ENCODE data around the gene TIGD1. TPM values are rescaled to one million over a fixed set of nuclear protein-coding genes. Genes with fewer than 3 reads are reported as not detected.

Gene TIGD1
- total RNA-seq, 4 donors from 2014 or later = 1.2 to 6.5 (median 2.8) TPM

- peaks cover 0 to 23% (median 3%) of the 10 kb centered on the region in 3 donors for H3K4me1 ChIP-seq
- peak overlapping the region; percentile 43 to 68 for H3K4me3 ChIP-seq
- no peaks in the 10 kb centered on the region for H3K9me3 ChIP-seq
- peak; percentile 63 for ATAC-seq
- H3K27ac ChIP-seq = peak overlapping the region in 3 of 4 donors; percentile 18 to 78 (median 35)
- H3K27me3 ChIP-seq = peaks cover 22% of the 10 kb centered on the region
- H3K36me3 ChIP-seq = no peaks in the 10 kb centered on the region
- peak; percentile 47 for TF ChIP-seq POLR2AphosphoS5 (IDR thresholded peaks at IDR 0.05)
- TF ChIP-seq POLR2A (IDR thresholded peaks at IDR 0.05) = no peak
- TF ChIP-seq CTCF (IDR thresholded peaks at IDR 0.05) = peak in 1 of 4 experiments; percentile 1
- TF ChIP-seq EP300 (IDR thresholded peaks at IDR 0.05) = no peak
- 0 to 4% methylated on average over 1 to 11 of the region's 75 CpGs for WGBS, 2 donors (ENCODE audit: low coverage in 1 of 2)
Observed at GRCh38 chr2:232502911-232503808, 47.2 kb downstream of the TIGD1 start.

DNA sequence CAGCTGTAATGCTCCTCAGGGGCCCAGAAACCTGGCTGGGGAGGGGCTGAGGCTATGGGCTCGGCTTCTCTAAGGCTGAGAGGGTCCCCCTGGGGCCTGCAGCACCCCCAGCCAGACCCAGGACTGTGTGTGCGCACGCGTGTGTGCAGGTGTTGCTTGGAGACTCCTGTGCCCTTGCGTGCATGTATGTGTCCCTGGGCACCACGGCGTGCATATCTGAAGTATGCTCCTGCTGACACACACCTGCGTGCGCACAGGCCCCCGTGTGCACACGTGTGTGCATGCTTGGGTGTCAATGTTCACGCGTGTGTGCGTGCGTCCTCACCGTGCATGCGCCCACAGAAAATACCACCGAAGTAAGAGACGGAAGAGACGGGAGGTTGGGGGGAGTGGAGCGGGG lies 47.8 kb downstream of the TIGD1 start:
- Histone ChIP-seq H3K27ac (peak overlapping the region in 2 of 4 donors; percentile 35 to 78), H3K4me3 (peak overlapping the region; percentile 43 to 68), H3K4me1 (peaks cover 0 to 23% (median 3%) of the 10 kb centered on the region in 3 donors), H3K9me3 (no peaks in the 10 kb centered on the region), H3K36me3 (no peaks in the 10 kb centered on the region), H3K27me3 (peaks cover 25% of the 10 kb centered on the region)
- no peak for TF ChIP-seq EP300 (IDR thresholded peaks at IDR 0.05)
- 18 to 21% methylated on average over 11 to 19 of the region's 21 CpGs for WGBS, 2 donors (ENCODE audit: low coverage in 1 of 2)
- ATAC-seq = no peak

DNA sequence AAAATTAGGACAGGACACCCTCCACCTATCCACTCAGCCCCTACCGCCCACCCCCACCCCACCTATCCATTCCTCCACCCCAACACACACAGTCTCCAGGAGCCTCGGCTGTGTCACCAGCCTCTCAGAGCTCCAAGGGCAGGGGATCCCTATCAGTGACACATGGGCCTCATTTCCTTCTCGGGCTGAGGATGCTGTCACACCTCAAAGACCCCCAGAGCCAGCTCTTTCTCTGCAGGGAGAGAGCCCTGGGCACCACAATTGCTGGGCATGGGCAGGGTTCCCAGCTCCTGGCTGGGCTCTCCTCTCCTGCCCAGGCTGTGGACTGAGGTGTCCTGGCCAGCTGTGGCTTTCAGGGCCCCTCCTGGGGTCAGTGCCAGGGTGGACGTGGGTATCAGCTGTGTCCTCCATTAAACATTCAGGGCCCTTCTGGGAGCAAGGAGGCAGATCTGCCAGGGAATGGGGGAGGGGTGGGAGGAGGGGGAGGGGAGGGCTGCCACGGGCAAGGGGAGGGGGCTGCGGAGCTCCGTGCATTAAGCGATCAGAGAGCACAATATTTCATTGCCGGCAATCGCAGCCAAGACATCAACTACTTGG lies 48.5 kb downstream of the TIGD1 start:
- Histone ChIP-seq H3K4me3 (no peak overlapping the region), H3K27ac (peak overlapping the region in 1 of 4 donors; percentile 78), H3K9me3 (no peaks in the 10 kb centered on the region), H3K27me3 (peaks cover 32% of the 10 kb centered on the region), H3K4me1 (peaks cover 0 to 23% (median 3%) of the 10 kb centered on the region in 3 donors), H3K36me3 (no peaks in the 10 kb centered on the region)
- no peak for TF ChIP-seq POLR2A (IDR thresholded peaks at IDR 0.05)
- TF ChIP-seq CTCF (IDR thresholded peaks at IDR 0.05) = no peak
- no peak for TF ChIP-seq POLR2AphosphoS5 (IDR thresholded peaks at IDR 0.05)
- no peak for TF ChIP-seq EP300 (IDR thresholded peaks at IDR 0.05)
- ATAC-seq = no peak
- 34 to 66% methylated on average over 5 to 6 of the region's 10 CpGs for WGBS, 2 donors (ENCODE audit: low coverage in 1 of 2)

GRCh38 chr2:232501331-232501771 lies 49.0 kb downstream of the TIGD1 start:
- H3K4me1 ChIP-seq = peaks cover 0 to 23% (median 3%) of the 10 kb centered on the region in 3 donors
- WGBS, 2 donors (ENCODE audit: low coverage in 1 of 2) = 54 to 59% methylated on average over 2 of the region's 9 CpGs
- no peaks in the 10 kb centered on the region for H3K36me3 ChIP-seq
- no peak for ATAC-seq
- TF ChIP-seq EP300 (IDR thresholded peaks at IDR 0.05) = no peak
- H3K27me3 ChIP-seq = peaks cover 34% of the 10 kb centered on the region
- no peak overlapping the region for H3K27ac ChIP-seq
- no peaks in the 10 kb centered on the region for H3K9me3 ChIP-seq
- no peak overlapping the region for H3K4me3 ChIP-seq

GRCh38 chr2:232498452-232498851 lies 51.9 kb downstream of the TIGD1 start:
- WGBS, 2 donors (ENCODE audit: low coverage in 1 of 2) = 86 to 93% methylated on average over 1 to 3 of the region's 3 CpGs
- no peak overlapping the region for H3K27ac ChIP-seq
- H3K4me1 ChIP-seq = peaks cover 0 to 17% (median 3%) of the 10 kb centered on the region in 3 donors
- no peak overlapping the region for H3K4me3 ChIP-seq
- no peaks in the 10 kb centered on the region for H3K36me3 ChIP-seq
- no peak for TF ChIP-seq POLR2AphosphoS5 (IDR thresholded peaks at IDR 0.05)
- no peak for TF ChIP-seq POLR2A (IDR thresholded peaks at IDR 0.05)
- TF ChIP-seq CTCF (IDR thresholded peaks at IDR 0.05) = no peak
- TF ChIP-seq EP300 (IDR thresholded peaks at IDR 0.05) = no peak
- ATAC-seq = no peak
- no peaks in the 10 kb centered on the region for H3K9me3 ChIP-seq
- peaks cover 19% of the 10 kb centered on the region for H3K27me3 ChIP-seq

Other genes starting within 250 kb of the TIGD1 start
- not detected for gene ALPP, start 171.8 kb downstream of the TIGD1 start, total RNA-seq
- gene ALPG, start 143.7 kb downstream of the TIGD1 start, total RNA-seq = not detected
- gene ALPI, start 94.4 kb downstream of the TIGD1 start, total RNA-seq = not detected
- gene ECEL1, start 62.7 kb downstream of the TIGD1 start, total RNA-seq = 1 to 10 TPM in 2 of 4 donors, not detected in 2; 1.1 to 1.4 TPM
- not detected for gene PRSS56, start 30.2 kb downstream of the TIGD1 start, total RNA-seq
- not detected for gene CHRND, start 24.4 kb downstream of the TIGD1 start, total RNA-seq
- gene CHRNG, start 10.9 kb downstream of the TIGD1 start, total RNA-seq = not detected
- 10 to 100 TPM; 41.6 to 61.6 (median 51.1) TPM for gene EIF4E2, start 132 bp upstream of the TIGD1 start, total RNA-seq
- 10 to 100 TPM in 3 of 4 donors, 1 to 10 TPM in 1; 9.3 to 23.3 (median 17.5) TPM for gene EFHD1, start 83.0 kb upstream of the TIGD1 start, total RNA-seq
- gene GIGYF2, start 146.8 kb upstream of the TIGD1 start, total RNA-seq = 10 to 100 TPM; 62.6 to 88.3 (median 67.7) TPM
- gene KCNJ13, start 226.0 kb upstream of the TIGD1 start, total RNA-seq = not detected